WTC11 (cell line): Measurements from ENCODE around the gene DDB1. TPM values are rescaled to one million over a fixed set of nuclear protein-coding genes. Genes with fewer than 3 reads are reported as not detected.

Source experiments
- ATAC-seq: fragments of 200-7000 bp; cut with Tn5 transposase; 2 replicates; pipeline ENCODE4 v1.10.0; 2021; ENCODE audit warnings: mild to moderate bottlenecking, moderate library complexity
- CTCF ChIA-PET: fragments of 300-600 bp; sonication (Branson Sonifier 250); formaldehyde crosslinking; loops from one replicate; lab custom pipeline; 2021; ENCODE audit warnings: antibody characterized with exemption; lab: Charles Lee
- POLR2A ChIA-PET: fragments of 350-600 bp; sonication (Branson Sonifier 250); formaldehyde crosslinking; loops from one replicate; lab custom pipeline; 2021; ENCODE audit warnings: antibody characterized with exemption; lab: Charles Lee
- DNase-seq: peaks from one replicate; pipeline ENCODE4 v3.0.0; 2021; ENCODE audit warnings: low spot score
- H3K27ac Mint-ChIP-seq: 2 replicates; pipeline ENCODE4 v1.8.0; 2021; ENCODE audit warnings: mixed read lengths
- H3K27me3 Mint-ChIP-seq: 2 replicates; pipeline ENCODE4 v1.8.0; 2021; ENCODE audit warnings: low read depth, mild to moderate bottlenecking, moderate library complexity, mixed read lengths
- H3K36me3 Mint-ChIP-seq: 2 replicates; pipeline ENCODE4 v1.8.0; 2021; ENCODE audit warnings: mixed read lengths
- H3K4me1 Mint-ChIP-seq: 2 replicates; pipeline ENCODE4 v1.8.0; 2022; ENCODE audit warnings: mixed read lengths
- H3K4me3 Mint-ChIP-seq: 2 replicates; pipeline ENCODE4 v1.8.0; 2021; ENCODE audit warnings: mild to moderate bottlenecking, moderate library complexity, mixed read lengths
- H3K9me3 Mint-ChIP-seq: 2 replicates; pipeline ENCODE4 v1.8.0; 2021; ENCODE audit warnings: mixed read lengths
- ATF2 ChIP-seq: sonication (generic); formaldehyde crosslinking; IDR thresholded peaks from 2 replicates; pipeline ENCODE4 v1.8.1; 2022; ENCODE audit warnings: low read depth, missing genetic modification reagents, borderline replicate concordance
- CREM ChIP-seq: sonication (generic); formaldehyde crosslinking; IDR thresholded peaks from 2 replicates; pipeline ENCODE4 v1.8.1; 2022; ENCODE audit warnings: mild to moderate bottlenecking, missing genetic modification reagents, moderate library complexity
- E2F5 ChIP-seq: sonication (generic); formaldehyde crosslinking; IDR thresholded peaks from 2 replicates; pipeline ENCODE4 v1.8.1; 2022; ENCODE audit warnings: mild to moderate bottlenecking, moderate library complexity, missing genetic modification reagents
- ERG ChIP-seq: fragments of 250-450 bp; sonication (Bioruptor Pico); IDR thresholded peaks from 2 replicates; pipeline ENCODE4 v1.8.0; 2021; ENCODE audit warnings: mild to moderate bottlenecking
- ETV6 ChIP-seq: sonication (generic); formaldehyde crosslinking; IDR thresholded peaks from 2 replicates; pipeline ENCODE4 v1.8.1; 2022; ENCODE audit warnings: mild to moderate bottlenecking, missing genetic modification reagents
- FOXK1 ChIP-seq: sonication (generic); formaldehyde crosslinking; IDR thresholded peaks from 2 replicates; pipeline ENCODE4 v1.8.0; 2022; ENCODE audit warnings: mild to moderate bottlenecking, moderate library complexity, missing genetic modification reagents
- IRF1 ChIP-seq: sonication (generic); formaldehyde crosslinking; IDR thresholded peaks from 2 replicates; pipeline ENCODE4 v1.8.0; 2023; ENCODE audit warnings: missing genetic modification reagents
- JAZF1 ChIP-seq: fragments of 250-450 bp; sonication (Bioruptor Pico); IDR thresholded peaks from 2 replicates; pipeline ENCODE4 v1.9.0; 2021; ENCODE audit warnings: moderate library complexity, mild to moderate bottlenecking, inconsistent platforms
- MAX ChIP-seq: sonication (generic); formaldehyde crosslinking; IDR thresholded peaks from 2 replicates; pipeline ENCODE4 v1.8.0; 2022; ENCODE audit warnings: mild to moderate bottlenecking, missing genetic modification reagents
- MLX ChIP-seq: sonication (generic); formaldehyde crosslinking; IDR thresholded peaks from 2 replicates; pipeline ENCODE4 v1.8.1; 2023; ENCODE audit warnings: mild to moderate bottlenecking, missing genetic modification reagents, moderate library complexity
- NFE2L1 ChIP-seq: sonication (generic); formaldehyde crosslinking; IDR thresholded peaks from 2 replicates; pipeline ENCODE4 v1.8.1; 2023; ENCODE audit warnings: missing genetic modification reagents
- OVOL2 ChIP-seq: fragments of 250-450 bp; sonication (Bioruptor Pico); IDR thresholded peaks from 2 replicates; pipeline ENCODE4 v1.9.0; 2021; ENCODE audit warnings: mild to moderate bottlenecking, borderline replicate concordance
- RORB ChIP-seq: fragments of 250-450 bp; sonication (Bioruptor Pico); IDR thresholded peaks from 2 replicates; pipeline ENCODE4 v1.9.0; 2021; ENCODE audit warnings: mild to moderate bottlenecking
- SP1 ChIP-seq: sonication (generic); formaldehyde crosslinking; conservative IDR thresholded peaks from 2 replicates; pipeline ENCODE4 v1.8.1; 2022; ENCODE audit warnings: missing genetic modification reagents
- TEAD4 ChIP-seq: sonication (generic); formaldehyde crosslinking; IDR thresholded peaks from 2 replicates; pipeline ENCODE4 v1.8.0; 2022; ENCODE audit warnings: mild to moderate bottlenecking, missing genetic modification reagents
- ZBTB21 ChIP-seq: sonication (generic); formaldehyde crosslinking; IDR thresholded peaks from 2 replicates; pipeline ENCODE4 v1.8.1; 2023; ENCODE audit warnings: mild to moderate bottlenecking, missing genetic modification reagents, borderline replicate concordance
- ZBTB43 ChIP-seq: sonication (generic); formaldehyde crosslinking; IDR thresholded peaks from 2 replicates; pipeline ENCODE4 v1.8.1; 2023; ENCODE audit warnings: mild to moderate bottlenecking, missing genetic modification reagents
- ZNF138 ChIP-seq: sonication (generic); formaldehyde crosslinking; conservative IDR thresholded peaks from 2 replicates; pipeline ENCODE4 v1.8.1; 2022; ENCODE audit warnings: mild to moderate bottlenecking, moderate library complexity, missing genetic modification reagents
- ZNF232 ChIP-seq: sonication (generic); formaldehyde crosslinking; IDR thresholded peaks from 2 replicates; pipeline ENCODE4 v1.8.0; 2022; ENCODE audit warnings: mild to moderate bottlenecking, missing genetic modification reagents
- ZNF263 ChIP-seq: sonication (generic); formaldehyde crosslinking; IDR thresholded peaks from 2 replicates; pipeline ENCODE4 v1.8.1; 2022; ENCODE audit warnings: low read depth, mild to moderate bottlenecking, moderate library complexity, missing genetic modification reagents
- ZNF512 ChIP-seq: sonication (generic); formaldehyde crosslinking; IDR thresholded peaks from 2 replicates; pipeline ENCODE4 v1.8.1; 2022; ENCODE audit warnings: missing genetic modification reagents, borderline replicate concordance
- ZNF532 ChIP-seq: fragments of 250-450 bp; sonication (Bioruptor Pico); IDR thresholded peaks from 2 replicates; pipeline ENCODE4 v1.9.0; 2021; ENCODE audit warnings: mild to moderate bottlenecking, borderline replicate concordance
- total RNA-seq: library from RNA; stranded (reverse); gene quantifications from 3 replicates; pipeline ENCODE4 v1.2.3, GENCODE V29; 2021

Gene DDB1
- total RNA-seq, 1 experiment from 2014 or later = 316 TPM

GRCh38 chr11:61297746-61298145, 35.2 kb downstream of the DDB1 start:
- H3K27me3 Mint-ChIP-seq = peaks cover 12% of the 10 kb centered on the region
- H3K4me3 Mint-ChIP-seq = no peak overlapping the region
- H3K4me1 Mint-ChIP-seq = peaks cover 26% of the 10 kb centered on the region
- CTCF ChIA-PET = interaction anchor here (1.5 kb wide), 1 partner anchor 38 kb away, joined by 6 read pairs; no protein-coding TSS in a partner anchor
- no peak for TF ChIP-seq ZNF512 (CRISPR knock-in tag)
- no peak for TF ChIP-seq E2F5 (CRISPR knock-in tag)
- TF ChIP-seq IRF1 (CRISPR knock-in tag) = no peak
- no peak for TF ChIP-seq ETV6 (CRISPR knock-in tag)
- TF ChIP-seq JAZF1 (CRISPR knock-in tag) = no peak
- no peak for TF ChIP-seq RORB
- no peak for TF ChIP-seq CREM (CRISPR knock-in tag)
- TF ChIP-seq ZBTB43 (CRISPR knock-in tag) = no peak
- TF ChIP-seq ZNF138 = no peak
- TF ChIP-seq OVOL2 (CRISPR knock-in tag) = no peak
- no peak for TF ChIP-seq ZNF232 (CRISPR knock-in tag)
- TF ChIP-seq ZNF263 (CRISPR knock-in tag) = no peak
- TF ChIP-seq, all 79 proteins: peak for 0
- POLR2A ChIA-PET = no interaction called here
- H3K36me3 Mint-ChIP-seq = peaks cover 45% of the 10 kb centered on the region
- no peaks in the 10 kb centered on the region for H3K9me3 Mint-ChIP-seq
- H3K27ac Mint-ChIP-seq = peak overlapping the region; percentile 84
- no peak for ATAC-seq
- no peak for DNase-seq

GRCh38 chr11:61297341-61297740, 35.6 kb downstream of the DDB1 start:
- Mint-ChIP-seq H3K4me3 (no peak overlapping the region), H3K27me3 (peaks cover 16% of the 10 kb centered on the region), H3K36me3 (peaks cover 41% of the 10 kb centered on the region), H3K27ac (peak overlapping the region; percentile 84), H3K9me3 (no peaks in the 10 kb centered on the region), H3K4me1 (peaks cover 26% of the 10 kb centered on the region)
- POLR2A ChIA-PET = interaction anchor here (0.6 to 0.7 kb wide), 2 partner anchors 13 to 36 kb away, joined by 3 to 4 read pairs; no protein-coding TSS in a partner anchor
- CTCF ChIA-PET = interaction anchor here (1.5 kb wide), 1 partner anchor 39 kb away, joined by 6 read pairs; no protein-coding TSS in a partner anchor
- no peak for DNase-seq
- ATAC-seq = no peak
- TF ChIP-seq MLX (CRISPR knock-in tag) (no peak), FOXK1 (CRISPR knock-in tag) (no peak), ZBTB21 (no peak), ZNF532 (CRISPR knock-in tag) (no peak), ERG (CRISPR knock-in tag) (no peak), IRF1 (CRISPR knock-in tag) (no peak), MAX (no peak), ATF2 (no peak), NFE2L1 (CRISPR knock-in tag) (no peak), SP1 (no peak), TEAD4 (no peak)
